GM12878 (cell line): ENCODE data around the gene HMCN1. TPM values are rescaled to one million over a fixed set of nuclear protein-coding genes. Genes with fewer than 3 reads are reported as not detected.

Experiments used
- ATAC-seq: fragments of 200-7000 bp; cut with Tn5 transposase; 3 replicates; pipeline ENCODE4 v1.9.1; 2020; ENCODE audit warnings: mild to moderate bottlenecking, moderate library complexity
- BruUV-seq: library from RNA; stranded (reverse); fragments of 400-500 nt; replicated peaks from 2 replicates; lab custom pipeline; 2021; lab: Mats Ljungman, UMichigan
- CTCF ChIA-PET: fragments of 300-600 bp; sonication (Branson Sonifier 250); formaldehyde crosslinking; extraction: SDS; loops from one replicate; lab custom pipeline; 2021; ENCODE audit warnings: inconsistent platforms; lab: Yijun Ruan, JAX
- POLR2A ChIA-PET: fragments of 350-600 bp; formaldehyde crosslinking; extraction: SDS; loops from one replicate; lab custom pipeline; 2021; ENCODE audit warnings: inconsistent platforms; lab: Charles Lee
- RAD21 ChIA-PET: fragments of 300-600 bp; sonication (Branson Sonifier 250); formaldehyde crosslinking; loops from one replicate; lab custom pipeline; 2023; ENCODE audit warnings: antibody characterized with exemption; ENCODE audit not compliant: unreplicated experiment; lab: Charles Lee
- SMC1A ChIA-PET: fragments of 300-600 bp; sonication (Branson Sonifier 250); formaldehyde crosslinking; loops from one replicate; lab custom pipeline; 2023; ENCODE audit not compliant: unreplicated experiment, uncharacterized antibody; lab: Charles Lee
- DNase-seq: peaks from one replicate; pipeline ENCODE4 v3.0.0-alpha.2; 2011; ENCODE audit warnings: low read depth, low spot score
- FAIRE-seq: peaks from 3 replicates; lab custom pipeline; 2011; peaks lifted over from hg19 to GRCh38; lab: Jason Lieb, UNC
- H2AFZ ChIP-seq: 2 replicates; pipeline ENCODE4 v1.6.0; 2011; ENCODE audit warnings: low read depth, low read length, control low read depth; ENCODE audit not compliant: control insufficient read depth
- H3K27ac ChIP-seq: 2 replicates; pipeline ENCODE4 v1.5.1; 2011; ENCODE audit warnings: control low read depth; ENCODE audit not compliant: control insufficient read depth, insufficient read depth
- H3K27me3 ChIP-seq, 2 experiments: replicated peaks in 1 of 2; 2 replicates each; pipeline versions ENCODE4 v1.6.0 to v1.6.1; 2011; ENCODE audit warnings: low read length in 1 of 2; ENCODE audit not compliant: control insufficient read depth in 2 of 2, insufficient read depth in 2 of 2
- H3K36me3 ChIP-seq, 2 experiments: 2 replicates each; pipeline ENCODE4 v1.5.1; 2011; ENCODE audit warnings: low read length in 1 of 2; ENCODE audit not compliant: control insufficient read depth in 2 of 2, insufficient read depth in 2 of 2
- H3K4me1 ChIP-seq: 2 replicates; pipeline ENCODE4 v1.6.1; 2011; ENCODE audit warnings: mild to moderate bottlenecking, low read length, moderate library complexity, mixed read lengths; ENCODE audit not compliant: control insufficient read depth, insufficient read depth
- H3K4me2 ChIP-seq: 2 replicates; pipeline ENCODE4 v1.6.0; 2011; ENCODE audit warnings: control low read depth; ENCODE audit not compliant: control insufficient read depth, insufficient read depth
- H3K4me3 ChIP-seq: fragments of 200-600 bp; sonication (generic); 2 replicates; pipeline ENCODE4 v1.5.1; 2016
- H3K79me2 ChIP-seq: 2 replicates; pipeline ENCODE4 v1.6.0; 2011; ENCODE audit warnings: low read length; ENCODE audit not compliant: control insufficient read depth, insufficient read depth
- H3K9ac ChIP-seq: 2 replicates; pipeline ENCODE4 v1.8.0; 2011; ENCODE audit warnings: low read length, control low read depth, mixed read lengths; ENCODE audit not compliant: control insufficient read depth, insufficient read depth
- H3K9me3 ChIP-seq: replicated peaks from 3 replicates; pipeline ENCODE4 v1.5.1; 2011; ENCODE audit warnings: mild to moderate bottlenecking, low read length; ENCODE audit not compliant: control insufficient read depth, insufficient read depth
- H4K20me1 ChIP-seq: 2 replicates; pipeline ENCODE4 v1.6.0; 2011; ENCODE audit not compliant: control insufficient read depth, insufficient read depth
- BACH1 ChIP-seq: fragments of 450-650 bp; IDR thresholded peaks from 2 replicates; pipeline ENCODE4 v1.6.1; 2017; ENCODE audit warnings: mild to moderate bottlenecking, borderline replicate concordance
- BCL11A ChIP-seq: IDR thresholded peaks from 2 replicates; pipeline ENCODE4 v1.6.1; 2011; ENCODE audit warnings: low read depth, low read length
- CBX5 ChIP-seq: sonication (generic); IDR thresholded peaks from 2 replicates; pipeline ENCODE4 v1.6.1; 2016; ENCODE audit warnings: low read depth, moderate library complexity, mild to moderate bottlenecking, inconsistent platforms
- CTCF ChIP-seq, 3 experiments: IDR thresholded peaks in 2 of 3; conservative IDR thresholded peaks in 1 of 3; 2 replicates each; pipeline ENCODE4 v1.5.1; 2011; ENCODE audit warnings: low read depth in 3 of 3, low read length in 3 of 3, mild to moderate bottlenecking in 3 of 3, control low read depth in 2 of 3, moderate library complexity in 2 of 3, inconsistent platforms in 1 of 3, mixed read lengths in 1 of 3; ENCODE audit not compliant: control insufficient read depth in 2 of 3, insufficient read depth in 1 of 3; ENCODE audit errors: extremely low read depth in 1 of 3
- FOXM1 ChIP-seq: IDR thresholded peaks from 2 replicates; pipeline ENCODE4 v1.6.1; 2012; ENCODE audit warnings: low read depth, mild to moderate bottlenecking, inconsistent platforms, low read length, moderate library complexity
- GATAD2B ChIP-seq: fragments of 450-650 bp; conservative IDR thresholded peaks from 2 replicates; pipeline ENCODE4 v1.6.1; 2017; ENCODE audit warnings: low read depth, mild to moderate bottlenecking, moderate library complexity
- IRF4 ChIP-seq: IDR thresholded peaks from 2 replicates; pipeline ENCODE4 v1.6.1; 2011; ENCODE audit warnings: low read depth, low read length
- JUND ChIP-seq: IDR thresholded peaks from 2 replicates; pipeline ENCODE4 v1.6.1; 2012; ENCODE audit warnings: low read depth, mild to moderate bottlenecking, low read length, improper control_type of control experiment, moderate library complexity
- KLF5 ChIP-seq: fragments of 450-650 bp; IDR thresholded peaks from 2 replicates; pipeline ENCODE4 v1.6.1; 2014; ENCODE audit warnings: mild to moderate bottlenecking; ENCODE audit not compliant: partially characterized antibody
- PAX8 ChIP-seq: fragments of 450-650 bp; IDR thresholded peaks from 2 replicates; pipeline ENCODE4 v1.6.1; 2017; ENCODE audit warnings: mild to moderate bottlenecking, moderate library complexity
- RB1 ChIP-seq: fragments of 450-650 bp; formaldehyde crosslinking; IDR thresholded peaks from 2 replicates; pipeline ENCODE4 v1.6.1; 2017; ENCODE audit warnings: mild to moderate bottlenecking, borderline replicate concordance
- ZNF622 ChIP-seq: fragments of 450-650 bp; IDR thresholded peaks from 2 replicates; pipeline ENCODE4 v1.6.1; 2017; ENCODE audit warnings: mild to moderate bottlenecking, inconsistent platforms
- WGBS: methylation state at CpG from one replicate; pipeline ENCODE4 v1.1.6; 2016; ENCODE audit warnings: low lambda C conversion rate; ENCODE audit not compliant: insufficient replicate concordance, insufficient coverage; ENCODE audit errors: missing lambda C conversion rate; 5-methylcytosine and 5-hydroxymethylcytosine counted together
- in situ Hi-C: fragments of 300-500 bp; cut with MboI; formaldehyde crosslinking; loops from 9 replicates; pipeline ENCODE4 v1.14.3; 2018; ENCODE audit warnings: mixed read lengths
- intact Hi-C: fragments of 100-400 bp; cut with micrococcal nuclease; formaldehyde crosslinking; loops from one replicate; pipeline ENCODE4 v1.14.2; 2022; ENCODE audit not compliant: unreplicated experiment
- polyA plus RNA-seq, 11 experiments: library from polyadenylated mRNA; depleted of rRNA in 4 of 11; unstranded in 6 of 11; stranded (reverse) in 5 of 11; fragments of >200 nt; fragmentation: Nextera tagmentation in 4 of 11; fragmentation: Illumina TruSeq in 1 of 11; extraction: Ambion mirVana in 4 of 11; extraction: Trizol in 1 of 11; gene quantifications; 1 replicate in 1 of 11; 2 replicates in 10 of 11; pipeline versions ENCODE4 v1.2.1 to v1.2.3, GENCODE V29; 2011 to 2016; ENCODE audit warnings: inconsistent platforms in 2 of 11, missing spikeins in 2 of 11, low read depth in 1 of 11
- total RNA-seq, 4 experiments: library from RNA; depleted of rRNA in 3 of 4; stranded (reverse); fragments of >200 nt in 3 of 4; fragmentation: Illumina TruSeq in 1 of 4; extraction: Trizol in 1 of 4; gene quantifications; 2 replicates each; pipeline versions ENCODE4 v1.2.1 to v1.2.3, GENCODE V29; 2013 to 2021

The HMCN1 gene
- total and polyA plus RNA-seq, 10 of the 15 experiments (the other 5 are each of a cell fraction or from before 2014, with no cell fraction given): under 0.01 to 0.07 TPM; not detected in 8

- DNase-seq: no peak
- no peaks in the 10 kb centered on the region for H3K36me3 ChIP-seq
- H3K4me3 ChIP-seq: no peak overlapping the region
- H2AFZ ChIP-seq: no peak overlapping the region
- ATAC-seq: no peak
- TF ChIP-seq FOXM1: no peak
- TF ChIP-seq CTCF (IDR thresholded peaks at IDR 0.05 in 2 of 3, conservative IDR thresholded peaks at IDR 0.05 in 1 of 3; ENCODE audit: control insufficient read depth in 2 of 3, extremely low read depth in 1 of 3, insufficient read depth in 1 of 3, low read depth in 3 of 3, low read length in 3 of 3): no peak
- no peak for TF ChIP-seq PAX8
- no peak for TF ChIP-seq KLF5
- no peak for TF ChIP-seq GATAD2B
- no peak for TF ChIP-seq RB1
- no peak for TF ChIP-seq BCL11A
- TF ChIP-seq CBX5: no peak
- TF ChIP-seq BACH1: no peak
- TF ChIP-seq ZNF622: no peak
- TF ChIP-seq JUND: no peak
- no peak for TF ChIP-seq IRF4
- H3K79me2 ChIP-seq: no peaks in the 10 kb centered on the region
- 48% methylated on average over 3 of the region's 3 CpGs for WGBS
- H3K9ac ChIP-seq: no peak overlapping the region
- RAD21 ChIA-PET: interaction anchor here (0.6 kb wide), 1 partner anchor 797 kb away, joined by 3 read pairs; no protein-coding TSS in a partner anchor
- no peak overlapping the region for H3K4me2 ChIP-seq
- no peak overlapping the region for H3K27ac ChIP-seq
- no peak for FAIRE-seq
- POLR2A ChIA-PET: no interaction called here
- SMC1A ChIA-PET: interaction anchor here (1.0 kb wide), 1 partner anchor 14 kb away, joined by 3 read pairs; no protein-coding TSS in a partner anchor
- no peaks in the 10 kb centered on the region for H3K27me3 ChIP-seq
- CTCF ChIA-PET: no interaction called here
- no peaks in the 10 kb centered on the region for H3K9me3 ChIP-seq
- H4K20me1 ChIP-seq: no peaks in the 10 kb centered on the region
- intact Hi-C loops: no loop called here
- BruUV-seq: no TSS peak
- no peaks in the 10 kb centered on the region for H3K4me1 ChIP-seq
- in situ Hi-C loops: no loop called here
Measured at GRCh38 chr1:185856482-185856881, 122.3 kb downstream of the HMCN1 start.
